Renal cortex interstitium (tissue), 3 donors: ENCODE data around the gene CELA3A. TPM values are rescaled to one million over a fixed set of nuclear protein-coding genes. Genes with fewer than 3 reads are reported as not detected.

Experiments
- polyA plus RNA-seq, 3 donors: library from polyadenylated mRNA; unstranded; fragments of 120-200 nt; gene quantifications; one replicate each; pipeline ENCODE4 v1.2.1, GENCODE V29; 2013; ENCODE audit not compliant: insufficient read length in 3 of 3

The CELA3A gene
- polyA plus RNA-seq, 3 donors = not detected

Other genes starting within 250 kb of the CELA3A start
- gene USP48, start 218.5 kb upstream of the CELA3A start, polyA plus RNA-seq = 10 to 100 TPM; 62.6 to 77.9 (median 71.2) TPM
- 1 to 10 TPM; 4.4 to 6.5 (median 5.8) TPM for gene LDLRAD2, start 189.4 kb upstream of the CELA3A start, polyA plus RNA-seq
- gene HSPG2, start 64.3 kb upstream of the CELA3A start, polyA plus RNA-seq = 100 to 1,000 TPM; 130 to 200 (median 188) TPM
- under 1 TPM in 2 of 3 donors, not detected in 1; 0.29 to 0.40 TPM for gene CELA3B, start 24.6 kb upstream of the CELA3A start, polyA plus RNA-seq
- gene CDC42, start 51.1 kb downstream of the CELA3A start, polyA plus RNA-seq = 100 to 1,000 TPM; 337 to 409 (median 366) TPM
- 1 to 10 TPM; 4.0 to 9.9 (median 8.1) TPM for gene WNT4, start 141.4 kb downstream of the CELA3A start, polyA plus RNA-seq